ENCODE measurements around the gene GSS. TPM values are rescaled to one million over a fixed set of nuclear protein-coding genes. Genes with fewer than 3 reads are reported as not detected.
A peak's percentile ranks its signal among the peaks of the same experiment; 100 is the strongest.
"Not testable (repeated sequence)": the region's sequence is repeated elsewhere in the genome, so short reads cannot be mapped to it uniquely, and the experiment has no call there.

The GSS gene
- total RNA-seq, 2 donors from 2014 or later = 36.5 to 40.5 TPM

DNA sequence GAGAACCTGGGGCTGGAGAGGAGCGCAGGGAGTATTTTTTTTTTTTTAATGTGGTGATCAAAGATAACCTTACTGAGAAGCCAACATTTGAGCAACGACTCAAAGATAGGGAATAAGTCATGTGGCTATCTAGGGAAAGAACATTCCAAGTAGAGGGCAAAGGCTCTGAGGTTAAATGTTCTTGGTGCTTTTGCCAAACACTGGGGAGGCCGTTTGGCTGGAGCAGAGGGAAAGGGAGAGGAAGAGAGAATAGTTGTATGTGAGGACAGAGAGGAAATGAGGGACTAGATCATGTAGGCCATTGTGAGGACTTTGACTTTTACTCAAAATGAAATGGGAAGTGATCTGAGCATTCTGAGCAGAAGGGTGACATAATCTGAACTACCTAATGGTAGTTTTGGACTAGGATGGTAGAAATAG, 51.4 kb downstream of the GSS start:
- TF ChIP-seq, protein P1, sequence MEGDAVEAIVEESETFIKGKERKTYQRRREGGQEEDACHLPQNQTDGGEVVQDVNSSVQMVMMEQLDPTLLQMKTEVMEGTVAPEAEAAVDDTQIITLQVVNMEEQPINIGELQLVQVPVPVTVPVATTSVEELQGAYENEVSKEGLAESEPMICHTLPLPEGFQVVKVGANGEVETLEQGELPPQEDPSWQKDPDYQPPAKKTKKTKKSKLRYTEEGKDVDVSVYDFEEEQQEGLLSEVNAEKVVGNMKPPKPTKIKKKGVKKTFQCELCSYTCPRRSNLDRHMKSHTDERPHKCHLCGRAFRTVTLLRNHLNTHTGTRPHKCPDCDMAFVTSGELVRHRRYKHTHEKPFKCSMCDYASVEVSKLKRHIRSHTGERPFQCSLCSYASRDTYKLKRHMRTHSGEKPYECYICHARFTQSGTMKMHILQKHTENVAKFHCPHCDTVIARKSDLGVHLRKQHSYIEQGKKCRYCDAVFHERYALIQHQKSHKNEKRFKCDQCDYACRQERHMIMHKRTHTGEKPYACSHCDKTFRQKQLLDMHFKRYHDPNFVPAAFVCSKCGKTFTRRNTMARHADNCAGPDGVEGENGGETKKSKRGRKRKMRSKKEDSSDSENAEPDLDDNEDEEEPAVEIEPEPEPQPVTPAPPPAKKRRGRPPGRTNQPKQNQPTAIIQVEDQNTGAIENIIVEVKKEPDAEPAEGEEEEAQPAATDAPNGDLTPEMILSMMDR (IDR thresholded peaks at IDR 0.05) = no peak
- Histone ChIP-seq H3K27me3 (replicated peaks; ENCODE audit: insufficient read depth) (no peaks in the 10 kb centered on the region), H3K4me3 (no peak overlapping the region), H3K27ac (peak overlapping the region; percentile 5 to 44), H3K36me3 (no peaks in the 10 kb centered on the region), H3K4me1 (ENCODE audit: control insufficient read depth in 1 of 2, low read depth in 2 of 2) (peaks cover 24 to 41% of the 10 kb centered on the region in 2 donors), H3K9me3 (no peaks in the 10 kb centered on the region)
- ATAC-seq (ENCODE audit: insufficient number of reproducible peaks, low FRiP score, low read depth) = no peak
- no peak for DNase-seq (ENCODE audit: low spot score)

DNA sequence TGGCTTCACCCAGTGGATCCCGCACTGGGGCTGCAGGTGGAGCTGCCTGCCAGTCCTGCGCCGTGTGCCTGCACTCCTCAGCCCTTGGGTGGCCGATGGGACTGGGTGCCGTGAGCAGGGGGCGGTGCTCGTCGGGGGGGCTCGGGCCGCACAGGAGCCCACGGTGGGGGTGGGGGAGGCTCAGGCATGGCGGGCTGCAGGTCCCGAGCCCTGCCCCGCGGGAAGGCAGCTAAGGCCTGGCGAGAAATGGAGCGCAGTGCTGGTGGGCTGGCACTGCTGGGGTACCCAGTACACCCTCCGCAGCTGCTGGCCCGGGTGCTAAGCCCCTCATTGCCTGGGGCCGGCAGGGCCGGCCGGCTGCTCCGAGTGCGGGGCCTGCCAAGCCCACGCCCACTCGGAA, 56.9 kb downstream of the GSS start:
- ATAC-seq (ENCODE audit: insufficient number of reproducible peaks, low FRiP score, low read depth); H3K27me3 ChIP-seq (replicated peaks; ENCODE audit: insufficient read depth); H3K36me3 ChIP-seq; DNase-seq (ENCODE audit: low spot score); H3K9me3 ChIP-seq; H3K4me3 ChIP-seq; H3K27ac ChIP-seq: not testable (repeated sequence)
- H3K4me1 ChIP-seq (ENCODE audit: control insufficient read depth in 1 of 2, low read depth in 2 of 2) = peaks cover 23 to 29% of the 10 kb centered on the region in 2 donors

DNA sequence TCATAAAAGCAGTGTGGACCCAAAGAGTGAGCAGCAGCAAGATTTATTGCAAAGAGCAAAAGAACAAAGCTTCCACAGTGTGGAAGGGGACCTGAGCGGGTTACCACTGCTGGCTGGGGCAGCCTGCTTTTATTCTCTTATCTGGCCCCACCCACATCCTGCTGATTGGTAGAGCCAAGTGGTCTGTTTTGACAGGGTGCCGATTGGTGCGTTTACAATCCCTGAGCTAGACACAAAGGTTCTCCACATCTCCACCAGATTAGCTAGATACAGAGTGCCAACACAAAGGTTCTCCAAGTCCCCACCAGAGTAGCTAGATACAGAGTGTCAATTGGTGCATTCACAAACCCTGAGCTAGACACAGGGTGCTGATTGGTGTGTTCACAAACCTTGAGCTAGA, 57.5 kb downstream of the GSS start:
- H3K4me3 ChIP-seq; H3K27ac ChIP-seq; H3K9me3 ChIP-seq; H3K36me3 ChIP-seq; H3K27me3 ChIP-seq (replicated peaks; ENCODE audit: insufficient read depth); ATAC-seq (ENCODE audit: insufficient number of reproducible peaks, low FRiP score, low read depth); DNase-seq (ENCODE audit: low spot score): not testable (repeated sequence)
- peaks cover 23 to 29% of the 10 kb centered on the region in 2 donors for H3K4me1 ChIP-seq (ENCODE audit: control insufficient read depth in 1 of 2, low read depth in 2 of 2)

DNA sequence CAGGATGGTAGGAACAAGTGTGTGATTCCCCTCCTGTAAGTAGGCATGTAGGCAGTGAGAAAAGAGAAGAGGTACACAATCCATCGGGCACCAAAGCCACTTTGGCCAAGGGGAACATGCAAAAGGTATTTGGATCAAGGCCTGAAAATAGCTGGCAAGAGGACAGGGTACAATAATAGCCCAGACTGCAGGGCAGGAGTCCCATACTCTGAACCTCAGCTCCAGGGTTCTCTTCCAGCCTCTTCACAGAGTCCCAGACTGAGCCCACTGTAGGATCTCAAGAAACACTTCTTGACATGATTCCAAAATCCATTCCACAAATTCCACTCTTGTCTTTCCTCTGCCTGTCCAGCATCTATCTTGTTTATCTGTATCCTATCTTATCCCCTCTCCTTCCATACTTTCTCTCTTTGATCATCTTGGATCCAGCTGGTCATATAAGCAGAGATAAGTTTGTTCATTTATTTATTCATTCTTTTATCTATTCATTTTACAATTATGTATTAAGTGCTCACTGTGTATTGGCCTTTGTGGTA, 59.5 kb downstream of the GSS start:
- DNase-seq (ENCODE audit: low spot score) (no peak), ATAC-seq (ENCODE audit: insufficient number of reproducible peaks, low FRiP score, low read depth) (peak; percentile 23)
- H3K9me3 ChIP-seq = no peaks in the 10 kb centered on the region
- H3K27ac ChIP-seq = peak overlapping the region; percentile 32 to 60
- TF ChIP-seq, protein P1 (IDR thresholded peaks at IDR 0.05) = no peak
- H3K4me1 ChIP-seq (ENCODE audit: control insufficient read depth in 1 of 2, low read depth in 2 of 2) = peaks cover 32 to 46% of the 10 kb centered on the region in 2 donors
- peak overlapping the region; percentile 9 for H3K4me3 ChIP-seq
- H3K27me3 ChIP-seq (replicated peaks; ENCODE audit: insufficient read depth) = no peaks in the 10 kb centered on the region
- H3K36me3 ChIP-seq = no peaks in the 10 kb centered on the region

DNA sequence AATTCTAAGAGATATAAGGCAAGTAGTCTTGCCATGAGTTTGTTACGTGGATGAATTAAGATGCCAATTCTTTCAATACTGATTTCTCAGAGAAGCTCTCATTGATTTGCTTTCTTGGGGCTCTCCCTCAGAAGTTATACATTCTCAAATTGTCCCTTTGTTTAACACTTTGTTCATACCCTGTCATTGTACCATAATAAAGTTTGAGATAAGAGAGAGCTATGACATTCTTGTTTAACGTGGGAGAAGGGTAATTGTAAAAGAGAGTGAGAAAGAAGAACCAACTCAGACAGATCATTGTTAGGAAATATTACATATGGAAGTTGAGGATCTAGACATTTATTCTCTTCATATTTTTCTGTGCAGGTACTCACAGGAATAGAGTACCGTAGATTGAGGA, 60.1 kb downstream of the GSS start:
- Histone ChIP-seq H3K4me3 (no peak overlapping the region), H3K27me3 (replicated peaks; ENCODE audit: insufficient read depth) (no peaks in the 10 kb centered on the region), H3K4me1 (ENCODE audit: control insufficient read depth in 1 of 2, low read depth in 2 of 2) (peaks cover 35 to 51% of the 10 kb centered on the region in 2 donors), H3K36me3 (no peaks in the 10 kb centered on the region), H3K9me3 (no peaks in the 10 kb centered on the region), H3K27ac (no peak overlapping the region)
- DNase-seq (ENCODE audit: low spot score) (no peak), ATAC-seq (ENCODE audit: insufficient number of reproducible peaks, low FRiP score, low read depth) (no peak)
- TF ChIP-seq, protein P1 (IDR thresholded peaks at IDR 0.05) = no peak

DNA sequence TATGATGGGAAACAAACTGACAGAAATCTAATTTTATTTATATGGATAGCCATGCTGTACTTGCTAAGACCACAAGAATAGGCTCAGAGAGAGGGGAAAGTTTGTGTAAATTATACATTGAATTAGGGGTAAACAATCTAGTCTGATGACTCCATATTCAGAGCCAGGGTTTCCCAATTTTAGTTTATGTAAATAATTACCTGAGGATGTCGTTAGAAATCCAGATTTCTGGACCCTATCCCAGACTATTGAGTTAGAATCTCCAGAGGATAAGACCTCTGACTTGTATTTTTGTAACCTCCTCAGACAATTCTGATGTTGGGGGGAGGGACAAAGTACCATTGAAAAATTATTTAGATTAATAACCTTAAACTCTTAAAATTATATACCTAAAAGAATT, 60.9 kb downstream of the GSS start:
- Histone ChIP-seq H3K36me3 (no peaks in the 10 kb centered on the region), H3K4me3 (no peak overlapping the region), H3K27ac (no peak overlapping the region), H3K9me3 (no peaks in the 10 kb centered on the region), H3K4me1 (ENCODE audit: control insufficient read depth in 1 of 2, low read depth in 2 of 2) (peaks cover 34 to 47% of the 10 kb centered on the region in 2 donors), H3K27me3 (replicated peaks; ENCODE audit: insufficient read depth) (no peaks in the 10 kb centered on the region)
- no peak for DNase-seq (ENCODE audit: low spot score)
- TF ChIP-seq, protein P1 (IDR thresholded peaks at IDR 0.05) = no peak
- ATAC-seq (ENCODE audit: insufficient number of reproducible peaks, low FRiP score, low read depth) = no peak
